ENCODE measurements around the gene PIGP. TPM values are rescaled to one million over a fixed set of nuclear protein-coding genes. Genes with fewer than 3 reads are reported as not detected.

Gene PIGP
- total and polyA plus RNA-seq, 2 of the 8 experiments (the other 6 are each of a cell fraction or from before 2014, with no cell fraction given) = 11.3 to 18.0 TPM

DNA sequence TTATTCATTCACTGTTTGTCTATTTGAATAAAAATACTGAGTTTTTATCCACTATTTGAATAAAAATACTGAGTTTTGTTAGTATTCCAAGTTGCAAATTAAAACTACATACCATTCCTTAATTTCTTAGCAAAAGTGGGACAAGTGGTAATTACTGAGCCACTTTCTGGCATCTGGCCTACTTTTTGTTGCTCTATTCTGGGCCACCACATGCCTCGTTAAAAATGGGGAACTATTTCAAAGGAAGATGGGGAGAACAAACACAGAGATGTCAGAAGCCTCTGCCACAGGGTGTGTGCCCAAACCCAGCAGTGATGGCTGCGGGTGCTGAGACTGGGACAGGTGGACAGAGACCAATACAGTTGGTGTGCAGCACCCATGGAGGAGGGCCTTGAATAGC is 14.6 kb downstream of the PIGP start (continued):
- TF ChIP-seq, protein P1, sequence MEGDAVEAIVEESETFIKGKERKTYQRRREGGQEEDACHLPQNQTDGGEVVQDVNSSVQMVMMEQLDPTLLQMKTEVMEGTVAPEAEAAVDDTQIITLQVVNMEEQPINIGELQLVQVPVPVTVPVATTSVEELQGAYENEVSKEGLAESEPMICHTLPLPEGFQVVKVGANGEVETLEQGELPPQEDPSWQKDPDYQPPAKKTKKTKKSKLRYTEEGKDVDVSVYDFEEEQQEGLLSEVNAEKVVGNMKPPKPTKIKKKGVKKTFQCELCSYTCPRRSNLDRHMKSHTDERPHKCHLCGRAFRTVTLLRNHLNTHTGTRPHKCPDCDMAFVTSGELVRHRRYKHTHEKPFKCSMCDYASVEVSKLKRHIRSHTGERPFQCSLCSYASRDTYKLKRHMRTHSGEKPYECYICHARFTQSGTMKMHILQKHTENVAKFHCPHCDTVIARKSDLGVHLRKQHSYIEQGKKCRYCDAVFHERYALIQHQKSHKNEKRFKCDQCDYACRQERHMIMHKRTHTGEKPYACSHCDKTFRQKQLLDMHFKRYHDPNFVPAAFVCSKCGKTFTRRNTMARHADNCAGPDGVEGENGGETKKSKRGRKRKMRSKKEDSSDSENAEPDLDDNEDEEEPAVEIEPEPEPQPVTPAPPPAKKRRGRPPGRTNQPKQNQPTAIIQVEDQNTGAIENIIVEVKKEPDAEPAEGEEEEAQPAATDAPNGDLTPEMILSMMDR (IDR thresholded peaks at IDR 0.05; ENCODE audit: control extremely low read depth in 1 of 3, insufficient read depth in 1 of 3, low read depth in 1 of 3, low read length in 3 of 3) = no peak
- no peak for TF ChIP-seq CTBP2 (IDR thresholded peaks at IDR 0.05; ENCODE audit: borderline replicate concordance, insufficient read depth, insufficient read length, low read length)
- no peak for TF ChIP-seq EGR1 (IDR thresholded peaks at IDR 0.05; ENCODE audit: borderline replicate concordance, low read depth, low read length)

Measured in H1 (cell line).